ENCODE measurements around the gene CIITA.
A peak's percentile ranks its signal among the peaks of the same experiment; 100 is the strongest.
"Not testable (repeated sequence)": the region's sequence is repeated elsewhere in the genome, so short reads cannot be mapped to it uniquely, and the experiment has no call there.

Gene CIITA

GRCh38 chr16:10959161-10959560, 82.2 kb downstream of the CIITA start:
- no peak for DNase-seq (ENCODE audit: low read depth in 3 of 3)

GRCh38 chr16:10961231-10961630, 84.2 kb downstream of the CIITA start:
- DNase-seq (ENCODE audit: low read depth in 3 of 3) = no peak

- peak; percentile 60 to 78 (median 69) for DNase-seq (ENCODE audit: low read depth in 3 of 3)
Measured at GRCh38 chr16:10964039-10964890, 87.3 kb downstream of the CIITA start.

GRCh38 chr16:10964891-10965326, 87.9 kb downstream of the CIITA start:
- peak in 2 of 3 experiments; percentile 36 to 55 for DNase-seq (ENCODE audit: low read depth in 3 of 3)

- no peak for DNase-seq (ENCODE audit: low read depth in 3 of 3)
Measured at GRCh38 chr16:10965440-10966061, 88.5 kb downstream of the CIITA start.

GRCh38 chr16:10966129-10966528, 89.1 kb downstream of the CIITA start:
- DNase-seq (ENCODE audit: low read depth in 3 of 3) = no peak

GRCh38 chr16:10966559-10966958, 89.6 kb downstream of the CIITA start:
- not testable (repeated sequence) for DNase-seq (ENCODE audit: low read depth in 3 of 3)

GRCh38 chr16:10967986-10968385, 91.0 kb downstream of the CIITA start:
- DNase-seq (ENCODE audit: low read depth in 3 of 3) = no peak

GRCh38 chr16:10968498-10968897, 91.5 kb downstream of the CIITA start:
- no peak for DNase-seq (ENCODE audit: low read depth in 3 of 3)

- no peak for DNase-seq (ENCODE audit: low read depth in 3 of 3)
Measured at GRCh38 chr16:10969615-10970014, 92.6 kb downstream of the CIITA start.

- no peak for DNase-seq (ENCODE audit: low read depth in 3 of 3)
Measured at GRCh38 chr16:10970065-10970464, 93.1 kb downstream of the CIITA start.

- no peak for DNase-seq (ENCODE audit: low read depth in 3 of 3)
Measured at GRCh38 chr16:10971560-10971961, 94.6 kb downstream of the CIITA start.

GRCh38 chr16:10972108-10972818, 95.3 kb downstream of the CIITA start:
- no peak for DNase-seq (ENCODE audit: low read depth in 3 of 3)

GRCh38 chr16:10972819-10973464, 95.9 kb downstream of the CIITA start:
- no peak for DNase-seq (ENCODE audit: low read depth in 3 of 3)

- DNase-seq (ENCODE audit: low read depth in 3 of 3) = no peak
Measured at GRCh38 chr16:10976634-10977033, 99.6 kb downstream of the CIITA start.

- DNase-seq (ENCODE audit: low read depth in 3 of 3) = no peak
Measured at GRCh38 chr16:10978124-10978523, 101.1 kb downstream of the CIITA start.

- no peak for DNase-seq (ENCODE audit: low read depth in 3 of 3)
Measured at GRCh38 chr16:10978871-10979446, 102.0 kb downstream of the CIITA start.

GRCh38 chr16:10979717-10980601, 103.0 kb downstream of the CIITA start:
- no peak for DNase-seq (ENCODE audit: low read depth in 3 of 3)

- DNase-seq (ENCODE audit: low read depth in 3 of 3) = no peak
Measured at GRCh38 chr16:10980813-10981212, 103.8 kb downstream of the CIITA start.

- no peak for DNase-seq (ENCODE audit: low read depth in 3 of 3)
Measured at GRCh38 chr16:10981697-10982216, 104.8 kb downstream of the CIITA start.

All from stimulated activated CD4-positive, alpha-beta T cell treated with anti-CD3 and anti-CD28 coated beads, TNF-alpha, amount 100 ng/mL, for 4 hours (primary cell).